HEK293 (cell line): ENCODE results near the gene MRPS10.

Experiments
- CTCF ChIP-seq: fragments of 450-650 bp; formaldehyde crosslinking; IDR thresholded peaks from 2 replicates; pipeline ENCODE4 v1.5.1; 2016; ENCODE audit warnings: missing biosample characterization, missing genetic modification characterization
- GLI4 ChIP-seq: fragments of 450-650 bp; formaldehyde crosslinking; IDR thresholded peaks from 2 replicates; pipeline ENCODE4 v1.5.1; 2016; ENCODE audit warnings: missing biosample characterization, missing genetic modification characterization
- KLF16 ChIP-seq: fragments of 450-650 bp; formaldehyde crosslinking; IDR thresholded peaks from 2 replicates; pipeline ENCODE4 v1.5.1; 2017; ENCODE audit warnings: missing biosample characterization, missing genetic modification characterization
- TCF7L2 ChIP-seq: IDR thresholded peaks from 2 replicates; pipeline ENCODE4 v1.6.1; 2011; ENCODE audit warnings: low read depth, mild to moderate bottlenecking, inconsistent platforms, low read length, moderate library complexity, borderline replicate concordance
- ZNF274 ChIP-seq, 2 experiments: fragments of 200-500 bp in 1 of 2; fragments of 450-650 bp in 1 of 2; sonication (Bioruptor generic) in 1 of 2; formaldehyde crosslinking in 1 of 2; IDR thresholded peaks; 2 replicates each; pipeline versions ENCODE4 v1.5.1 to v1.6.1; 2014 to 2016; ENCODE audit warnings: borderline replicate concordance in 1 of 2, inconsistent platforms in 1 of 2, low read length in 1 of 2, missing biosample characterization in 1 of 2, missing genetic modification characterization in 1 of 2
- ZNF501 ChIP-seq: fragments of 450-650 bp; formaldehyde crosslinking; IDR thresholded peaks from 2 replicates; pipeline ENCODE4 v1.5.1; 2016; ENCODE audit warnings: missing biosample characterization, missing genetic modification characterization
- ZNF639 ChIP-seq: fragments of 450-650 bp; formaldehyde crosslinking; IDR thresholded peaks from 2 replicates; pipeline ENCODE4 v1.5.1; 2016; ENCODE audit warnings: missing biosample characterization, missing genetic modification characterization
- ZNF707 ChIP-seq: fragments of 450-650 bp; formaldehyde crosslinking; IDR thresholded peaks from 2 replicates; pipeline ENCODE4 v1.5.1; 2016; ENCODE audit warnings: missing biosample characterization, missing genetic modification characterization
- ZXDB ChIP-seq: fragments of 450-650 bp; formaldehyde crosslinking; IDR thresholded peaks from 2 replicates; pipeline ENCODE4 v1.5.1; 2016; ENCODE audit warnings: missing biosample characterization, missing genetic modification characterization

- no peak for TF ChIP-seq CTCF (tag by site-specific recombination)
- no peak for TF ChIP-seq KLF16 (tag by site-specific recombination)
- no peak for TF ChIP-seq ZNF501 (tag by site-specific recombination)
- TF ChIP-seq ZXDB (tag by site-specific recombination) = no peak
- no peak for TF ChIP-seq ZNF639
- no peak for TF ChIP-seq ZNF707 (tag by site-specific recombination)
- TF ChIP-seq TCF7L2 = no peak
- TF ChIP-seq ZNF274 (IDR thresholded peaks at IDR 0.05; ENCODE audit: low read length) = no peak
- no peak for TF ChIP-seq ZNF274 (tag by site-specific recombination; IDR thresholded peaks at IDR 0.05; ENCODE audit: borderline replicate concordance)
- TF ChIP-seq GLI4 = no peak
Measured at GRCh38 chr6:42228305-42228704, 10.6 kb upstream of the MRPS10 start.
